ENCODE measurements around the gene CD8B.

- TF ChIP-seq POLR2AphosphoS5 (IDR thresholded peaks at IDR 0.05; ENCODE audit: low read depth, low read length), result no peak
- TF ChIP-seq POLR2A (IDR thresholded peaks at IDR 0.05; ENCODE audit: low read depth, low read length), result no peak
- TF ChIP-seq TAF1 (IDR thresholded peaks at IDR 0.05; ENCODE audit: low read depth, low read length), result no peak
- TF ChIP-seq SPI1 (IDR thresholded peaks at IDR 0.05; ENCODE audit: low read depth, low read length), result no peak
- TF ChIP-seq POU2F2 (IDR thresholded peaks at IDR 0.05; ENCODE audit: low read depth, low read length), result no peak
- no peak for TF ChIP-seq PAX5 (IDR thresholded peaks at IDR 0.05; ENCODE audit: insufficient read depth, low read length, severe bottlenecking)
Measured at GRCh38 chr2:86788881-86789686, 72.6 kb downstream of the CD8B start.

All from GM12891 (cell line).